ENCODE data around the gene TVP23C. TPM values are rescaled to one million over a fixed set of nuclear protein-coding genes. Genes with fewer than 3 reads are reported as not detected.
A peak's percentile ranks its signal among the peaks of the same experiment; 100 is the strongest.

Gene TVP23C
- total and polyA plus RNA-seq, 10 donors = 1.5 to 60.5 (median 22.9) TPM

DNA sequence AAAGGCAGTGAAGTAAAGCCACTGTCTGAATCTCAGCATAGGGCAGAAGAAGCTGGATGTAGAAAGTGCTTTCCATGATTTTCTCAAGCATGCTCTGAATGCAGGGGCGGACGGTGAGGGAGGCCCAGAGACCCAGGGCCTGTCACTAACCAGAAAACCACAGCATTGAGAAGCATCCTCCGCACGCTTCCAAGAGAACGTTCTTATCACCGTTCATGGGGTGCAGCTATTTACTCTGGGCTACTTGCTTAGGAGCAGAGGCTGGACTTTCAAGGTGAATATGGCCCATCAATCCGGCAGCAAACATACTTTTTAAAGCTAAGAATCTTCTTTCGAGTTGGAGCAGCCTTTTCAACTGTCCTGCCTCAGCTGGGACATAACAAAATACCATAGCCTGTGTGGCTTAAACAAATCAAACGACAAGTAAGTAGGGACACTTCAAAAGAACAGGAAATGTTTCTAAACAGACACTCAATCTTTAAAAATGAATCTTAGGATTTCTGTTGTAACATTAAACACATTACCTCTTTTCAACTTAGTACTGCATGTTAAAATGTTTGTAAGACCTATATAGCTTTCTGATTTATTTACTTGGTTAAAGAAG lies 49.3 kb downstream of the TVP23C start:
- no peaks in the 10 kb centered on the region for H3K9me3 ChIP-seq
- no peaks in the 10 kb centered on the region for H3K27me3 ChIP-seq (replicated peaks in 1 of 7)
- 76 to 89% (median 83%) methylated on average over 9 of the region's 9 CpGs for WGBS, 5 donors
- TF ChIP-seq CTCF (IDR thresholded peaks at IDR 0.05 in 8 of 11, conservative IDR thresholded peaks at IDR 0.05 in 3 of 11) (no peak), POLR2AphosphoS5 (IDR thresholded peaks at IDR 0.05) (no peak), POLR2A (IDR thresholded peaks at IDR 0.05) (no peak)
- intact Hi-C loops (cut with DNase I; ENCODE audit: low total_unique reads) = no loop called here
- H3K4me1 ChIP-seq = peaks cover 0 to 12% (median 2%) of the 10 kb centered on the region in 6 donors
- peaks cover 0 to 66% (median 21%) of the 10 kb centered on the region in 6 donors for H3K36me3 ChIP-seq
- no peak for DNase-seq
- H3K27ac ChIP-seq = peak overlapping the region in 7 of 8 donors; percentile 13 to 52 (median 41)
- no peak overlapping the region for H3K4me3 ChIP-seq

DNA sequence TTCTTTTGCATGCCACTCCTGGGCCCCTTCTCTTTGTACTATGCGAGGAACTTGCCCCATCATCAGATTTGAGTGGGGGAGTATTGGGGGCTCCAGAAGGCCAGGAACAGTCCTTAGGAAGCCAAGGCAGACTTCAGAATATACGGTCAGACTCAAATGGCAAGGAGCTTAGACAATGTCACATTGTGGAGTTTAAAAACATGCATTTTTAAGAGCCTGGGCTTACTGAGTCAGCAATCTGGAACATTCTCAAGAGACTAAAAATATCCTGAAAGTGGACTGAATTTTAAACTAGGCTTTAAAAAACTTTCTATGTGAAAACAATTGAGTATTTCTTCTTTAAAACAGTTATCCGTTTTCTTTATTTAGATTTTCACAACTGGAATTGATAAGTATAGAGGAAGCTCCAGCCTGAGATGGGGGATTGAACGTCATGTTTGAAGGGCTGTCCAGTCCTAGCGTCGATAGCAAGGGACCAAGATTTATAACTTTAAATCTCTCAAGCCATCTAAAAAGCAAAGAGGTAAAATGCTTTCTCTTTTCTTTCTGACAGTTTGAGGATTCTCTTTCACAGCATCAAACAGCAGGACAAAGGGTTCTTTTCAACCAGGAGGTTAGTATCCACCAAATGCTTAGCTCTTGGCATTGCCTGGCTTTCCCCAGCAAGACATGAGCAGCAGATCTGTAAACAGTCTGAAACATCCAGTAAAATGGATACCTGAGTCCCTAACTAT lies 50.1 kb downstream of the TVP23C start:
- H3K4me3 ChIP-seq = no peak overlapping the region
- peaks cover 0 to 12% (median 2%) of the 10 kb centered on the region in 6 donors for H3K4me1 ChIP-seq
- peaks cover 0 to 59% (median 21%) of the 10 kb centered on the region in 6 donors for H3K36me3 ChIP-seq
- intact Hi-C loops (cut with DNase I; ENCODE audit: low total_unique reads) = no loop called here
- 84 to 93% (median 85%) methylated on average over 6 of the region's 6 CpGs for WGBS, 5 donors
- H3K27ac ChIP-seq = peak overlapping the region in 7 of 8 donors; percentile 13 to 52 (median 48)
- DNase-seq = no peak
- H3K9me3 ChIP-seq = no peaks in the 10 kb centered on the region
- TF ChIP-seq POLR2AphosphoS5 (IDR thresholded peaks at IDR 0.05) (no peak), POLR2A (IDR thresholded peaks at IDR 0.05) (no peak), CTCF (IDR thresholded peaks at IDR 0.05 in 8 of 11, conservative IDR thresholded peaks at IDR 0.05 in 3 of 11) (no peak)
- no peaks in the 10 kb centered on the region for H3K27me3 ChIP-seq (replicated peaks in 1 of 7)

DNA sequence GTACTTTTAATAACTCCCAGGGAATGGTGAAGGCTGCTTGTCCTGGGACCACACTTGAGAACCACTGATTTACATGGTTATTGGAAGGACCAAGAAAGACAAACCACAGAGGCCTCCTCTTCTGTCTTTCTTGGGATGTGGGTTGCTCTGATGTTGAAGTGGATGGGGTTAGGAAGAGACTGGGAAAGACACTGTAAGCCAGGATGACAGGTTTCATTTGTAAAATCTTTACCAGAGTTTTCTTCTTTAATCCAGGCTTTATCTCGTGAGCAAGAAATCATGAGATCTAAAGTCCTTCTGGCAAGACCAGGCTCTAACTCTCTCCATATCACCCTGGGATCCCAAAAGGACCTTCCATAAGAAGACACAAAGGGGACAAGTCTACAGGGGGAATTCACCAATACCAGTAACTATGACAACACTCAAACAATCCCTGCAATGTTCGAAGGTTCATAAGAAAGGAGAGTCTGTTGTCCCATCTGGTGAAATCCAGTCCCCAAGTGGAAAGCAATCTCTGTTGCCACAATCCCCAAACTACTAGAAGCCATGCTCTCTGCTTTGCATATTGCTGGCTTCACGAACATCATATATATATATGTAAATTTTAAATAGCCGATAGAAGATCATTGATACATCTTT lies 51.1 kb downstream of the TVP23C start:
- H3K9me3 ChIP-seq = no peaks in the 10 kb centered on the region
- H3K4me1 ChIP-seq = peaks cover 0 to 12% (median 2%) of the 10 kb centered on the region in 6 donors
- H3K27me3 ChIP-seq (replicated peaks in 1 of 7) = no peaks in the 10 kb centered on the region
- 93 to 99% (median 94%) methylated on average over 4 of the region's 4 CpGs for WGBS, 5 donors
- H3K36me3 ChIP-seq = peaks cover 0 to 58% (median 21%) of the 10 kb centered on the region in 6 donors
- no peak for TF ChIP-seq POLR2AphosphoS5 (IDR thresholded peaks at IDR 0.05)
- no peak for TF ChIP-seq CTCF (IDR thresholded peaks at IDR 0.05 in 8 of 11, conservative IDR thresholded peaks at IDR 0.05 in 3 of 11)
- no peak for TF ChIP-seq POLR2A (IDR thresholded peaks at IDR 0.05)
- peak overlapping the region in 6 of 8 donors; percentile 9 to 52 (median 44) for H3K27ac ChIP-seq
- intact Hi-C loops (cut with DNase I; ENCODE audit: low total_unique reads) = no loop called here
- no peak overlapping the region for H3K4me3 ChIP-seq
- no peak for DNase-seq

GRCh38 chr17:15511142-15511541 lies 52.1 kb downstream of the TVP23C start:
- H3K4me1 ChIP-seq = peaks cover 0 to 12% (median 2%) of the 10 kb centered on the region in 6 donors
- H3K27me3 ChIP-seq (replicated peaks in 1 of 7) = no peaks in the 10 kb centered on the region
- peaks cover 0 to 58% (median 17%) of the 10 kb centered on the region in 6 donors for H3K36me3 ChIP-seq
- intact Hi-C loops (cut with DNase I; ENCODE audit: low total_unique reads) = no loop called here
- H3K4me3 ChIP-seq = no peak overlapping the region
- H3K27ac ChIP-seq = peak overlapping the region in 2 of 8 donors; percentile 7 to 49
- H3K9me3 ChIP-seq = no peaks in the 10 kb centered on the region
- no peak for TF ChIP-seq CTCF (IDR thresholded peaks at IDR 0.05 in 8 of 11, conservative IDR thresholded peaks at IDR 0.05 in 3 of 11)
- no peak for TF ChIP-seq POLR2AphosphoS5 (IDR thresholded peaks at IDR 0.05)
- TF ChIP-seq POLR2A (IDR thresholded peaks at IDR 0.05) = no peak
- DNase-seq = no peak
- WGBS, 5 donors = 45 to 70% (median 67%) methylated on average over 2 of the region's 2 CpGs

Data from spleen (tissue), 11 donors.